Measurements from ENCODE around the gene GOLGA5. TPM values are rescaled to one million over a fixed set of nuclear protein-coding genes. Genes with fewer than 3 reads are reported as not detected.

GOLGA5 gene
- total RNA-seq, 1 experiment from 2014 or later = 22.3 TPM

DNA sequence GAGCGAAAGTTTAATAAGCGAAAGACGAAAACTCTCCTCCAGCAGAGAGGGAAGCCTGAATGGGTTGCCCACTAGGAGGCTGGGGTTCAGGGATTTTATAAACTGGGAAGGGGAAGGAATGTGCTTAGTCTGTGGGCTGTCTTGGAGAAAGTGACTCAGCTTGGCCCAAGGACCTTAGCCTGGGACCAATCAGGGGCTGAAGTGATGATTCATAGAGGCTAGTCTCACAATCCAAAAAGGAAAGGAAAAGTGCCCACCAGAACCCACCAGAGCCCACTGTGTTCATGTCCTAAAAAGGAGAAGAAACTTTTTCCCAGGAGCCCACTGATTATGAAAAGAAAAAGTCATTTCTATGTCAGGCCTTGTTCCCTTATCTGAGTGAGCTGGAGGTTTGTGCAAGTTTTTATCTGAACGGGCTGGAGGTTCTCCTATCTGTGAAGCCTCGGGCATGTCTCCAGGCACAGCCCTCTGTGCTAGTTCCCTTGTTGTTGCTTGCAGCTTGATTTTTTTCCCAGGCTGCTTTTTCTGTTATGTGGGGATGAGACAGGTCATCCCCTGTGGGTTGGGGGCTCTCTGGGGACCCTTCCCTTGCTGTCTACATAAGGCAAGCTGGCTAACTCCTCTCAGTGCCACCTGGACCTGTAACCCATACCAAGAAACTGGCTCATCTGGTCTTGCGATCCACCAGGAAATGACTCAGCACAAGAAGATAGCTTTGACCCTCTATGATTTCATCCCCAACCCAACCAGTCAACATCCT, 8.3 kb upstream of the GOLGA5 start:
- Histone ChIP-seq H3K27ac (ENCODE audit: low read length) (no peak overlapping the region), H3K27me3 (ENCODE audit: control insufficient read depth, insufficient read depth, low read length) (no peaks in the 10 kb centered on the region), H3K36me3 (ENCODE audit: control insufficient read depth, insufficient read depth, low read length) (no peaks in the 10 kb centered on the region), H3K9me3 (ENCODE audit: control insufficient read depth, insufficient read depth, low read depth, low read length) (peaks cover 5% of the 10 kb centered on the region; the same call in 1 of the 2 replicates), H3K4me3 (ENCODE audit: low read depth in 2 of 2, low read length in 2 of 2) (no peak overlapping the region), H3K4me1 (ENCODE audit: control insufficient read depth, insufficient read depth, low read length) (no peaks in the 10 kb centered on the region)
- no peak for ATAC-seq
- intact Hi-C loops (cut with micrococcal nuclease; ENCODE audit: unreplicated experiment) = no loop called here
- POLR2A ChIA-PET = no interaction called here
- CTCF ChIA-PET = no interaction called here
- no peak for TF ChIP-seq TCF7L2 (IDR thresholded peaks at IDR 0.05; ENCODE audit: low read depth, low read length)
- no TSS peak for BruUV-seq (replicated peaks)
- DNase-seq (ENCODE audit: low read depth, low spot score) = no peak
- in situ Hi-C loops (cut with HindIII; ENCODE audit: low pct_unique_long_range_greater_than_20kb, low sequenced_read_pairs) = no loop called here

DNA sequence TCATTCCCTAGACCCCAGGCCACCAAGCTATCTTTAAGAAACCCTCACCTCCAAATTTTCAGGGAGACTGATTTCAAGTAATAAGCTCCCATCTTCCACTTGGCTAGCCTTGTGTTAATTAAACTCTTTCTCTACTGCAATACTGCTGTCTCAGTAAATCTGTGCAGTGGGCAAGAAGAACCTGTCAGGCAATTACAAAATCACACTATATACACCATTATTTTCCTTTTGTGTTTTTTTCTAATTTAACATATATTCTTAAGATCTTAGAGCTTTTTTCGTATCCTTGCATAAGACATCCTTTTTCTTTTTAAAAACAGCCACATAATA, 7.7 kb upstream of the GOLGA5 start:
- intact Hi-C loops (cut with micrococcal nuclease; ENCODE audit: unreplicated experiment) = no loop called here
- ChIA-PET CTCF (no interaction called here), POLR2A (no interaction called here)
- in situ Hi-C loops (cut with HindIII; ENCODE audit: low pct_unique_long_range_greater_than_20kb, low sequenced_read_pairs) = no loop called here
- peaks cover 5% of the 10 kb centered on the region; the same call in 1 of the 2 replicates for H3K9me3 ChIP-seq (ENCODE audit: control insufficient read depth, insufficient read depth, low read depth, low read length)
- no peak overlapping the region for H3K4me3 ChIP-seq (ENCODE audit: low read depth in 2 of 2, low read length in 2 of 2)
- ATAC-seq (no peak), DNase-seq (ENCODE audit: low read depth, low spot score) (no peak)
- H3K27ac ChIP-seq (ENCODE audit: low read length) = no peak overlapping the region
- no peaks in the 10 kb centered on the region for H3K4me1 ChIP-seq (ENCODE audit: control insufficient read depth, insufficient read depth, low read length)
- no TSS peak for BruUV-seq (replicated peaks)
- no peak for TF ChIP-seq TCF7L2 (IDR thresholded peaks at IDR 0.05; ENCODE audit: low read depth, low read length)
- TF ChIP-seq, protein P1, sequence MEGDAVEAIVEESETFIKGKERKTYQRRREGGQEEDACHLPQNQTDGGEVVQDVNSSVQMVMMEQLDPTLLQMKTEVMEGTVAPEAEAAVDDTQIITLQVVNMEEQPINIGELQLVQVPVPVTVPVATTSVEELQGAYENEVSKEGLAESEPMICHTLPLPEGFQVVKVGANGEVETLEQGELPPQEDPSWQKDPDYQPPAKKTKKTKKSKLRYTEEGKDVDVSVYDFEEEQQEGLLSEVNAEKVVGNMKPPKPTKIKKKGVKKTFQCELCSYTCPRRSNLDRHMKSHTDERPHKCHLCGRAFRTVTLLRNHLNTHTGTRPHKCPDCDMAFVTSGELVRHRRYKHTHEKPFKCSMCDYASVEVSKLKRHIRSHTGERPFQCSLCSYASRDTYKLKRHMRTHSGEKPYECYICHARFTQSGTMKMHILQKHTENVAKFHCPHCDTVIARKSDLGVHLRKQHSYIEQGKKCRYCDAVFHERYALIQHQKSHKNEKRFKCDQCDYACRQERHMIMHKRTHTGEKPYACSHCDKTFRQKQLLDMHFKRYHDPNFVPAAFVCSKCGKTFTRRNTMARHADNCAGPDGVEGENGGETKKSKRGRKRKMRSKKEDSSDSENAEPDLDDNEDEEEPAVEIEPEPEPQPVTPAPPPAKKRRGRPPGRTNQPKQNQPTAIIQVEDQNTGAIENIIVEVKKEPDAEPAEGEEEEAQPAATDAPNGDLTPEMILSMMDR (IDR thresholded peaks at IDR 0.05) = no peak
- TF ChIP-seq SIN3A (IDR thresholded peaks at IDR 0.05; ENCODE audit: borderline replicate concordance, insufficient read depth, low read depth, low read length) = no peak
- TF ChIP-seq POLR2AphosphoS5 (IDR thresholded peaks at IDR 0.05; ENCODE audit: low read depth, low read length) = no peak
- TF ChIP-seq, protein P2, sequence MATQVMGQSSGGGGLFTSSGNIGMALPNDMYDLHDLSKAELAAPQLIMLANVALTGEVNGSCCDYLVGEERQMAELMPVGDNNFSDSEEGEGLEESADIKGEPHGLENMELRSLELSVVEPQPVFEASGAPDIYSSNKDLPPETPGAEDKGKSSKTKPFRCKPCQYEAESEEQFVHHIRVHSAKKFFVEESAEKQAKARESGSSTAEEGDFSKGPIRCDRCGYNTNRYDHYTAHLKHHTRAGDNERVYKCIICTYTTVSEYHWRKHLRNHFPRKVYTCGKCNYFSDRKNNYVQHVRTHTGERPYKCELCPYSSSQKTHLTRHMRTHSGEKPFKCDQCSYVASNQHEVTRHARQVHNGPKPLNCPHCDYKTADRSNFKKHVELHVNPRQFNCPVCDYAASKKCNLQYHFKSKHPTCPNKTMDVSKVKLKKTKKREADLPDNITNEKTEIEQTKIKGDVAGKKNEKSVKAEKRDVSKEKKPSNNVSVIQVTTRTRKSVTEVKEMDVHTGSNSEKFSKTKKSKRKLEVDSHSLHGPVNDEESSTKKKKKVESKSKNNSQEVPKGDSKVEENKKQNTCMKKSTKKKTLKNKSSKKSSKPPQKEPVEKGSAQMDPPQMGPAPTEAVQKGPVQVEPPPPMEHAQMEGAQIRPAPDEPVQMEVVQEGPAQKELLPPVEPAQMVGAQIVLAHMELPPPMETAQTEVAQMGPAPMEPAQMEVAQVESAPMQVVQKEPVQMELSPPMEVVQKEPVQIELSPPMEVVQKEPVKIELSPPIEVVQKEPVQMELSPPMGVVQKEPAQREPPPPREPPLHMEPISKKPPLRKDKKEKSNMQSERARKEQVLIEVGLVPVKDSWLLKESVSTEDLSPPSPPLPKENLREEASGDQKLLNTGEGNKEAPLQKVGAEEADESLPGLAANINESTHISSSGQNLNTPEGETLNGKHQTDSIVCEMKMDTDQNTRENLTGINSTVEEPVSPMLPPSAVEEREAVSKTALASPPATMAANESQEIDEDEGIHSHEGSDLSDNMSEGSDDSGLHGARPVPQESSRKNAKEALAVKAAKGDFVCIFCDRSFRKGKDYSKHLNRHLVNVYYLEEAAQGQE (IDR thresholded peaks at IDR 0.05; ENCODE audit: insufficient read depth in 1 of 2, low read depth in 2 of 2, low read length in 1 of 2) = no peak
- no peaks in the 10 kb centered on the region for H3K27me3 ChIP-seq (ENCODE audit: control insufficient read depth, insufficient read depth, low read length)
- H3K36me3 ChIP-seq (ENCODE audit: control insufficient read depth, insufficient read depth, low read length) = no peaks in the 10 kb centered on the region

DNA sequence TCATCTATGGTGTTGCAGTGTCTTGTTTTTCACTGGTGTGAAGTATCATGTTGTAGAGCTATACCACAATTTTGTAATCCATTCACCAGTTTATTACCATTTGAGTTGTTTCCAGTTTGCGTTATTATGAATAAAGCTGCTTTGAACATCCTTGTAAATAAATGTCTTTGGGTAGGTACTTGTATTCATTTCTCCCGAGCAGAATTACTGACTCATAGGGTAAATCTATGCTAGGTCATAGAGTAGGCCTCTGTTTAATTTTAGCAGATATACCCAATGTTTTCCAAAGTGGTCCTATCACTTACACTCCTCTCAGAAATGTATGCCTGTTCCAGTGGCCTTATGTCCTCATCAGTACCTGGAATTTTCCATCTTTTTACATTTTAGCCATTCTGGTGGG, 6.6 kb upstream of the GOLGA5 start:
- H3K4me1 ChIP-seq (ENCODE audit: control insufficient read depth, insufficient read depth, low read length) = no peaks in the 10 kb centered on the region
- no peaks in the 10 kb centered on the region for H3K27me3 ChIP-seq (ENCODE audit: control insufficient read depth, insufficient read depth, low read length)
- TF ChIP-seq, protein P2 (IDR thresholded peaks at IDR 0.05; ENCODE audit: insufficient read depth in 1 of 2, low read depth in 2 of 2, low read length in 1 of 2) = no peak
- TF ChIP-seq, protein P1 (IDR thresholded peaks at IDR 0.05) = no peak
- TF ChIP-seq SIN3A (IDR thresholded peaks at IDR 0.05; ENCODE audit: borderline replicate concordance, insufficient read depth, low read depth, low read length) (no peak), TCF7L2 (IDR thresholded peaks at IDR 0.05; ENCODE audit: low read depth, low read length) (no peak), POLR2AphosphoS5 (IDR thresholded peaks at IDR 0.05; ENCODE audit: low read depth, low read length) (no peak)
- ATAC-seq (no peak), DNase-seq (ENCODE audit: low read depth, low spot score) (no peak)
- ChIA-PET CTCF (no interaction called here), POLR2A (no interaction called here)
- intact Hi-C loops (cut with micrococcal nuclease; ENCODE audit: unreplicated experiment) (no loop called here), in situ Hi-C loops (cut with HindIII; ENCODE audit: low pct_unique_long_range_greater_than_20kb, low sequenced_read_pairs) (no loop called here)
- H3K27ac ChIP-seq (ENCODE audit: low read length) = no peak overlapping the region
- no peak overlapping the region for H3K4me3 ChIP-seq (ENCODE audit: low read depth in 2 of 2, low read length in 2 of 2)
- peaks cover 5% of the 10 kb centered on the region; the same call in 1 of the 2 replicates for H3K9me3 ChIP-seq (ENCODE audit: control insufficient read depth, insufficient read depth, low read depth, low read length)
- no TSS peak for BruUV-seq (replicated peaks)
- no peaks in the 10 kb centered on the region for H3K36me3 ChIP-seq (ENCODE audit: control insufficient read depth, insufficient read depth, low read length)
